Activated CD8-positive, alpha-beta T cell treated with anti-CD3 and anti-CD28 coated beads for 36 hours (primary cell): ENCODE measurements around the gene GTF3C5. TPM values are rescaled to one million over a fixed set of nuclear protein-coding genes. Genes with fewer than 3 reads are reported as not detected.

ENCODE experiments used
- ATAC-seq: fragments of 200-7000 bp; cut with Tn5 transposase; one replicate; pipeline ENCODE4 v1.10.0; 2021; ENCODE audit warnings: mild to moderate bottlenecking, moderate library complexity
- CTCF ChIA-PET: fragments of 350-600 bp; sonication (Branson Sonifier 250); formaldehyde crosslinking; loops from one replicate; lab custom pipeline; 2021; ENCODE audit warnings: antibody characterized with exemption; lab: Charles Lee
- POLR2A ChIA-PET: fragments of 350-600 bp; sonication (Branson Sonifier 250); formaldehyde crosslinking; loops from one replicate; lab custom pipeline; 2021; ENCODE audit warnings: antibody characterized with exemption; lab: Charles Lee
- DNase-seq: peaks from one replicate; pipeline ENCODE4 v3.0.0-alpha.2; 2020
- H3K27ac Mint-ChIP-seq: one replicate; pipeline ENCODE4 v1.8.0; 2021; ENCODE audit warnings: mild to moderate bottlenecking, mixed read lengths
- H3K27me3 Mint-ChIP-seq: one replicate; pipeline ENCODE4 v1.8.0; 2021; ENCODE audit warnings: mixed read lengths
- H3K36me3 Mint-ChIP-seq: one replicate; pipeline ENCODE4 v1.8.0; 2021; ENCODE audit warnings: low read depth, mixed read lengths
- H3K4me1 Mint-ChIP-seq: one replicate; pipeline ENCODE4 v1.8.0; 2021; ENCODE audit warnings: low read depth, mixed read lengths
- H3K4me3 Mint-ChIP-seq: one replicate; pipeline ENCODE4 v1.8.0; 2021; ENCODE audit warnings: mild to moderate bottlenecking, moderate library complexity, mixed read lengths
- H3K9me3 Mint-ChIP-seq: one replicate; pipeline ENCODE4 v1.8.0; 2021; ENCODE audit warnings: mixed read lengths
- CTCF ChIP-seq: fragments of 200-600 bp; IDR thresholded peaks from one replicate; pipeline ENCODE4 v1.8.0; 2022; ENCODE audit warnings: antibody characterized with exemption, mild to moderate bottlenecking
- intact Hi-C: fragments of 100-400 bp; cut with micrococcal nuclease; formaldehyde crosslinking; loops from one replicate; pipeline ENCODE4 v1.10.0; 2022
- total RNA-seq, 2 experiments: library from RNA; stranded (reverse); gene quantifications; one replicate each; pipeline ENCODE4 v1.2.3, GENCODE V29; 2021

The GTF3C5 gene
- total RNA-seq, 2 experiments from 2014 or later, result 87.6 to 95.3 TPM

- Mint-ChIP-seq H3K27me3 (no peaks in the 10 kb centered on the region), H3K4me1 (peaks cover 7% of the 10 kb centered on the region), H3K27ac (no peak overlapping the region), H3K4me3 (no peak overlapping the region), H3K9me3 (no peaks in the 10 kb centered on the region), H3K36me3 (peaks cover 34% of the 10 kb centered on the region)
- ATAC-seq (no peak), DNase-seq (no peak)
- TF ChIP-seq CTCF, result no peak
- intact Hi-C loops, result no loop called here
- ChIA-PET CTCF (interaction anchor here (1.4 kb wide), 1 partner anchor 9 kb away, joined by 3 read pairs; no protein-coding TSS in a partner anchor), POLR2A (no interaction called here)
These were observed 14.3 kb downstream of the GTF3C5 start for GRCh38 chr9:133045132-133045531.

- H3K27me3 Mint-ChIP-seq, result no peaks in the 10 kb centered on the region
- no peak for DNase-seq
- H3K4me1 Mint-ChIP-seq, result peaks cover 7% of the 10 kb centered on the region
- H3K9me3 Mint-ChIP-seq, result no peaks in the 10 kb centered on the region
- no peak for ATAC-seq
- ChIA-PET POLR2A (interaction anchor here (1.6 kb wide), 1 partner anchor 10 kb away, joined by 3 read pairs; no protein-coding TSS in a partner anchor), CTCF (interaction anchor here (1.4 to 2.9 kb wide), 2 partner anchors 10 to 98 kb away, joined by 3 to 10 read pairs; no protein-coding TSS in a partner anchor)
- intact Hi-C loops, result no loop called here
- no peak overlapping the region for H3K4me3 Mint-ChIP-seq
- no peak for TF ChIP-seq CTCF
- no peak overlapping the region for H3K27ac Mint-ChIP-seq
- peaks cover 37% of the 10 kb centered on the region for H3K36me3 Mint-ChIP-seq
These were observed 15.6 kb downstream of the GTF3C5 start for GRCh38 chr9:133046196-133046899.

- ATAC-seq, result no peak
- ChIA-PET CTCF (interaction anchor here (1.5 to 2.9 kb wide), 2 partner anchors 11 to 97 kb away, joined by 3 to 10 read pairs; no protein-coding TSS in a partner anchor), POLR2A (interaction anchor here (1.6 kb wide), 1 partner anchor 10 kb away, joined by 3 read pairs; no protein-coding TSS in a partner anchor)
- H3K4me1 Mint-ChIP-seq, result peaks cover 7% of the 10 kb centered on the region
- H3K9me3 Mint-ChIP-seq, result no peaks in the 10 kb centered on the region
- no peak for DNase-seq
- H3K27me3 Mint-ChIP-seq, result no peaks in the 10 kb centered on the region
- H3K27ac Mint-ChIP-seq, result no peak overlapping the region
- intact Hi-C loops, result no loop called here
- H3K4me3 Mint-ChIP-seq, result no peak overlapping the region
- TF ChIP-seq CTCF, result no peak
- H3K36me3 Mint-ChIP-seq, result peaks cover 37% of the 10 kb centered on the region
These were observed 16.1 kb downstream of the GTF3C5 start for GRCh38 chr9:133046900-133047295.

- H3K27ac Mint-ChIP-seq, result no peak overlapping the region
- H3K4me3 Mint-ChIP-seq, result no peak overlapping the region
- peak; percentile 54 for DNase-seq
- peak; percentile 84 for ATAC-seq
- CTCF ChIA-PET, result interaction anchor here (0.6 to 3.2 kb wide), 9 partner anchors 8 to 98 kb away, joined by 3 to 11 read pairs (median 3); partner anchors contain the start of gene GTF3C5
- intact Hi-C loops, result no loop called here
- peaks cover 7% of the 10 kb centered on the region for H3K4me1 Mint-ChIP-seq
- H3K9me3 Mint-ChIP-seq, result no peaks in the 10 kb centered on the region
- H3K27me3 Mint-ChIP-seq, result no peaks in the 10 kb centered on the region
- peaks cover 34% of the 10 kb centered on the region for H3K36me3 Mint-ChIP-seq
- TF ChIP-seq CTCF, result peak; percentile 51
- POLR2A ChIA-PET, result interaction anchor here (1.0 kb wide), 1 partner anchor 17 kb away, joined by 8 read pairs; the partner anchor contains the start of gene GTF3C5
These were observed 17.8 kb downstream of the GTF3C5 start for GRCh38 chr9:133048595-133048994.

- H3K27me3 Mint-ChIP-seq, result no peaks in the 10 kb centered on the region
- DNase-seq (no peak), ATAC-seq (no peak)
- CTCF ChIA-PET, result interaction anchor here (0.6 to 3.2 kb wide), 8 partner anchors 8 to 98 kb away, joined by 3 to 11 read pairs (median 3); partner anchors contain the start of gene GTF3C5
- no peak overlapping the region for H3K27ac Mint-ChIP-seq
- peaks cover 7% of the 10 kb centered on the region for H3K4me1 Mint-ChIP-seq
- TF ChIP-seq CTCF, result no peak
- no peaks in the 10 kb centered on the region for H3K9me3 Mint-ChIP-seq
- POLR2A ChIA-PET, result interaction anchor here (1.0 kb wide), 1 partner anchor 17 kb away, joined by 8 read pairs; the partner anchor contains the start of gene GTF3C5
- H3K36me3 Mint-ChIP-seq, result peaks cover 36% of the 10 kb centered on the region
- intact Hi-C loops, result no loop called here
- H3K4me3 Mint-ChIP-seq, result no peak overlapping the region
These were observed 18.2 kb downstream of the GTF3C5 start for GRCh38 chr9:133049043-133049442.
